H1 (cell line): ENCODE measurements around the gene ZNF74.

Source experiments
- BACH1 ChIP-seq: IDR thresholded peaks from 2 replicates; pipeline ENCODE4 v1.6.1; 2012; ENCODE audit warnings: low read length, improper control_type of control experiment
- CBX8 ChIP-seq: fragments of 300-800, 300-1000 bp; sonication (generic); IDR thresholded peaks from 2 replicates; pipeline ENCODE4 v1.7.1; 2016; ENCODE audit warnings: low read depth, low read length, borderline replicate concordance
- CTCF ChIP-seq, 3 experiments: IDR thresholded peaks; 1 replicate in 2 of 3; 2 replicates in 1 of 3; pipeline versions ENCODE4 v1.5.1 to v1.6.1; 2011; ENCODE audit warnings: low read length in 3 of 3, mild to moderate bottlenecking in 3 of 3, inconsistent platforms in 2 of 3, low read depth in 1 of 3, moderate library complexity in 1 of 3; ENCODE audit not compliant: insufficient read depth in 1 of 3; ENCODE audit errors: control extremely low read depth in 1 of 3
- EZH2 ChIP-seq: fragments of 200-600 bp; sonication (generic); IDR thresholded peaks from 2 replicates; pipeline ENCODE4 v1.7.1; 2012; ENCODE audit warnings: low read depth, mild to moderate bottlenecking, moderate library complexity, low read length, inconsistent platforms; ENCODE audit not compliant: severe bottlenecking
- POLR2A ChIP-seq, 2 experiments: IDR thresholded peaks; 1 replicate in 1 of 2; 2 replicates in 1 of 2; pipeline ENCODE4 v1.6.1; 2011; ENCODE audit warnings: low read depth in 2 of 2, low read length in 2 of 2, mild to moderate bottlenecking in 2 of 2; ENCODE audit errors: control extremely low read depth in 1 of 2
- RBBP5 ChIP-seq: IDR thresholded peaks from 2 replicates; pipeline ENCODE4 v1.7.1; 2012; ENCODE audit warnings: low read depth, mild to moderate bottlenecking, inconsistent platforms, low read length, moderate library complexity, borderline replicate concordance
- RFX5 ChIP-seq: IDR thresholded peaks from 2 replicates; pipeline ENCODE4 v1.6.1; 2011; ENCODE audit warnings: low read depth, low read length, improper control_type of control experiment, borderline replicate concordance
- TAF1 ChIP-seq: IDR thresholded peaks from 2 replicates; pipeline ENCODE4 v1.6.1; 2011; ENCODE audit warnings: mild to moderate bottlenecking, low read depth, low read length

DNA sequence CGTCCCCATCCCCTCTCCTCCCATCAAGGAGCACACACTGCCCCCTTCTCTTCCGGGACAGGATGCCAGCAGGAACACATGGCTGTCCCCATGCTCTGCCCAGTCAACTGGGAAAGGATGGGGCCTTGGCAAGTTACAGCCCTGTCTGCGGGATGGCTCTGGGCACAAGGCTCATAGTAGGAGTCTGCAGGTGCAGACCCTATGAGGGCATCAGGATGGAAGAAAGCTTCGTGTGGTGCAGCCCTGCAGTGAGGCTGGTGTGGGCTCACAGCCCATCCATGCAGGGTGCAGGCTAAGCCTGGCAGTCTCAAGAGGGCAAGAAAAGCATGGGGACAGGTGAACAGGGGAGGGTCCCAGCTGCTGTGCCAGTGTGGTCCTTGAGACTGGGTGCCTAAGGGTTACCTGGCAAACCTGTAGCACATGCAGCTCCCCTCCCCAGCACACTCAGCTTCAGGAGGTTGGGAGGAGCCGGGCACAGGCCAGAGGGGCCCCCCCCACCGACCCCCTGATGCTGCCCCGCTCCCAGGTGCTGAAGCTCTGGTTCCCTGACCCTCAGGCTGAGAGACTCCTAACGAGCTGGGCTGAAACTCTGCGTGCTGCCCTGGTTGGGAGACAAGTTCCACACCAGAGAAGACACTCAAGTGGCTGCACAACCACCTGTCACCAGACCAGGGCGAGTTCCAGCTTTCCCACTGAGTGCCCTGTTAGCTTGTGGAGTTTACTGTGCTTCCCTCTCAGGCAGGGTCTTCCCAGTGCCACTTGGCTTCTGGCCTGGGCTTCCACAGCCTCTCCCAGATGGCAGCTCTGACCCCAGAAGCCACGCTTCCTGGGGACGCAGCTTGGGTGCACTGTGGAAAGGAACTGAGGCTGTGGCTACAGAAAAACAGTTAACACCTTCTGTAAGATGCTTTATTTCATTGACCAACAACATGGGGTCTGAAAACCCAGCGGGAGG is 47.0 kb downstream of the ZNF74 start:
- no peak for TF ChIP-seq POLR2A (IDR thresholded peaks at IDR 0.05; ENCODE audit: control extremely low read depth in 1 of 2, low read depth in 2 of 2, low read length in 2 of 2)
- TF ChIP-seq CBX8: no peak
- no peak for TF ChIP-seq EZH2
- no peak for TF ChIP-seq CTCF (IDR thresholded peaks at IDR 0.05; ENCODE audit: control extremely low read depth in 1 of 3, insufficient read depth in 1 of 3, low read depth in 1 of 3, low read length in 3 of 3)
- TF ChIP-seq TAF1: no peak
- no peak for TF ChIP-seq BACH1
- TF ChIP-seq RBBP5: no peak
- no peak for TF ChIP-seq RFX5
